Natural killer cell treated with Interleukin-12 subunit alpha and Interleukin-12 subunit beta and Interleukin-15 and Interleukin-18, amount 100 ng/mL, for 72 hours (primary cell): ENCODE results near the gene TTC39B. TPM values are rescaled to one million over a fixed set of nuclear protein-coding genes. Genes with fewer than 3 reads are reported as not detected.
"Not testable (repeated sequence)": the region's sequence is repeated elsewhere in the genome, so short reads cannot be mapped to it uniquely, and the experiment has no call there.

Experiments used
- ATAC-seq, 2 donors: fragments of 150-1000 bp; cut with Tn5 transposase in 1 of 2; sonication (Bioruptor Pico), chemical (Tn5 transposase) in 1 of 2; 2 replicates each; pipeline ENCODE4 v1.10.0; 2021
- DNase-seq: peaks from one replicate; pipeline ENCODE4 v3.0.0; 2022; ENCODE audit warnings: low spot score
- H3K27ac Mint-ChIP-seq, 2 donors: 1 replicate in 1 of 2; 2 replicates in 1 of 2; pipeline ENCODE4 v1.8.0; 2022; ENCODE audit warnings: mixed read lengths in 2 of 2, mild to moderate bottlenecking in 1 of 2, moderate library complexity in 1 of 2
- H3K27me3 Mint-ChIP-seq, 2 donors: 1 replicate in 1 of 2; 2 replicates in 1 of 2; pipeline ENCODE4 v1.8.0; 2022; ENCODE audit warnings: mixed read lengths in 2 of 2
- H3K36me3 Mint-ChIP-seq: one replicate; pipeline ENCODE4 v1.8.0; 2022; ENCODE audit warnings: mixed read lengths
- H3K4me1 Mint-ChIP-seq, 2 donors: 1 replicate in 1 of 2; 2 replicates in 1 of 2; pipeline ENCODE4 v1.8.0; 2022; ENCODE audit warnings: low read depth in 2 of 2, mixed read lengths in 2 of 2, mild to moderate bottlenecking in 1 of 2
- H3K4me3 Mint-ChIP-seq: one replicate; pipeline ENCODE4 v1.8.0; 2022; ENCODE audit warnings: mixed read lengths
- H3K9me3 Mint-ChIP-seq: 2 replicates; pipeline ENCODE4 v1.8.0; 2022; ENCODE audit warnings: mixed read lengths
- total RNA-seq, 2 donors: library from RNA; stranded (reverse); gene quantifications; one replicate each; pipeline ENCODE4 v1.2.3, GENCODE V29; 2022

TTC39B gene
- 10 to 100 TPM; 12.4 to 20.6 TPM for total RNA-seq

DNA sequence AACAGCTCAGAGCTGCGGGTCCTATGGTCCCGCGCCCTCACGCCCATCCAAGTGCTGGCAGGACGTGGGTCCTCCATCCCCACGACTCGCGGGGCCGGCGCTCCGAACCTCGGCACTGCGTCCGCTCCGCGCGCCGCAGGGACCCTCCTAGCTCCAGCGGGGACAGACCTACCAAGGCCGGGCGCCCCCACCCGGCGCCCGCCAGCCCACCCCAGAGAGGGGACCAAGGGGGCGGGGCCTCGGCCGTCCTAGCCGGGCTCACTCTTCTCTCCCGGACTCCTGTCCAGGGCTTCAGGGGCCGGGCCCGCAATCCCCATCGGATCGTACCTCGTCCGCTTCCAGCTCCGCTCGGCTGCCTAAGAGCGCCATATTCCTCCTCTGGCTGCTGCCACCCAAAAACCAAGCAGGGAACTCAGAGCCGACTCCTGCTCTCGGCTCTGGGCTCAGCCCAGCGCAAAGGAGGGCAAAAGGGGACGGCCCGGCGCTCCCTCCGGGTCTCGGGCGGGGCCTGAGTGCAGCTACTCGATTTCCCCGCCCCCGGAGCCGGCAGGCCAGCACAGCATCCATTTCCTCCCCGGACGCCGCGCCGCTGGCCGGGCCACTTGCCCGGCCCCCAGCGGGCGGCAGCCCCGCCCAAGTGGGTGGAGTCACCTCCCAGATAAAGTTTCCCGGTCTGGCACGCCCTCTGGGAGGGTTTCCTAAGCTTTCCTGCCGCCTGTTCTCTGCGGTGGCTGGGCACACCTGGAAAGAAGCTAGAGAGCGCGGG lies at the start of gene TTC39B:
Gene TTC39B, minus strand, starts transcription at position 460 of the 766 bp plus-strand sequence. Its CDS starts 91 bp downstream, at position 369.
- peak within 1 kb of the TSS; percentile 85 for H3K4me3 Mint-ChIP-seq
- H3K4me1 Mint-ChIP-seq: peaks cover 30 to 39% of the 10 kb centered on the region in 2 donors
- no peaks in the 10 kb centered on the region for H3K9me3 Mint-ChIP-seq
- H3K36me3 Mint-ChIP-seq: no peaks in the 10 kb centered on the region
- DNase-seq (peak; percentile 96), ATAC-seq (peak; percentile 98 to 99)
- peak within 1 kb of the TSS; percentile 68 to 82 for H3K27ac Mint-ChIP-seq
- no peaks in the 10 kb centered on the region for H3K27me3 Mint-ChIP-seq

GRCh38 chr9:15355669-15356068 lies 48.7 kb upstream of the TTC39B start:
- Mint-ChIP-seq H3K27ac (no peak overlapping the region), H3K4me1 (peaks cover 6 to 11% of the 10 kb centered on the region in 2 donors), H3K9me3 (no peaks in the 10 kb centered on the region), H3K36me3 (no peaks in the 10 kb centered on the region), H3K4me3 (no peak overlapping the region), H3K27me3 (peaks cover 0 to 2% of the 10 kb centered on the region in 2 donors)
- no peak for DNase-seq
- no peak for ATAC-seq

- no peak overlapping the region for H3K27ac Mint-ChIP-seq
- H3K36me3 Mint-ChIP-seq: no peaks in the 10 kb centered on the region
- no peak overlapping the region for H3K4me3 Mint-ChIP-seq
- peaks cover 6 to 14% of the 10 kb centered on the region in 2 donors for H3K4me1 Mint-ChIP-seq
- H3K27me3 Mint-ChIP-seq: peaks cover 0 to 2% of the 10 kb centered on the region in 2 donors
- DNase-seq: no peak
- no peak for ATAC-seq
- no peaks in the 10 kb centered on the region for H3K9me3 Mint-ChIP-seq
Observed at GRCh38 chr9:15354713-15355112, 47.7 kb upstream of the TTC39B start.

- DNase-seq: no peak
- Mint-ChIP-seq H3K9me3 (no peaks in the 10 kb centered on the region), H3K4me1 (peaks cover 6 to 15% of the 10 kb centered on the region in 2 donors), H3K27me3 (peaks cover 0 to 2% of the 10 kb centered on the region in 2 donors), H3K27ac (no peak overlapping the region), H3K36me3 (no peaks in the 10 kb centered on the region), H3K4me3 (no peak overlapping the region)
- ATAC-seq: no peak
Observed at GRCh38 chr9:15353892-15354291, 46.9 kb upstream of the TTC39B start.

GRCh38 chr9:15352306-15352705 lies 45.3 kb upstream of the TTC39B start:
- Mint-ChIP-seq H3K36me3 (no peaks in the 10 kb centered on the region), H3K27me3 (no peaks in the 10 kb centered on the region), H3K4me1 (peaks cover 6 to 15% of the 10 kb centered on the region in 2 donors), H3K4me3 (no peak overlapping the region), H3K9me3 (no peaks in the 10 kb centered on the region), H3K27ac (no peak overlapping the region)
- ATAC-seq (no peak), DNase-seq (no peak)

DNA sequence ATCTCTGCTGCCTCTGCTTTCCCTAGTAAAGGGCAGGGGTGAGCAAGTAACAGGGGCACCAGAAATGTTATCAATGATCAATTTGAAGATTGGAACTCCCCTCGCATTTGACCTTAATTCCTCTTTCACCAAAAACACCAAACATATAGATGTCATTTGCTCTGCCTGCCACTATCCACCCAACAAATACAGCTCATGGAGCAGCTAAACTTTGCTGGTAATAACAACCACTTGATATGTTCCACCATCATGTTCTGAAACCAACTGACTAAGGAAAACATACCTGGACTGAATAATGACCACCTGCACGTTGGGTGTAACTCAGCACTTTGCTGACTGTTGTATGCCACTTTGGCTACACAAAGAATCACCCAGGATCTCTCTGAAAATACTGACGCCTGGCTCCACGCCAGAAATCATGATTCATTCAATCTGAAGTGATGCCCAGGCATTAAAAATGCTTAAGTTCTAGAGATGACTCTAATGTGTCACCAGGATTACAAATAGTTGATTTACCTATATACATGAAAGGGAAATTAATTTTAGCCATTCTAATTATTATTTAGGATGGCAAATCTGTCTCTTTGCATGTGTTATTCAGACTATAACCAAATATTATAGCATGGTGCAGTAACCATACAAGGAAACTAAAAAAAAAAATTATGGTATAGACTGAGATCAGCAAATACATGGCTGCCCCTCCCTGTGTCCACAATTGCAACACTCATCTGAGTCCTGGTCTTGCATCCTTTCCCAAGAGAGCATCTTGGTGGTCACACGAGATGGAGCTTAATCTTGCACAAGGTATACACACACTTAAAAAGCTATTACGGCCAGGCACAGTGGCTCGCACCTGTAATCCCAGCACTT lies 43.1 kb upstream of the TTC39B start:
- no peaks in the 10 kb centered on the region for H3K9me3 Mint-ChIP-seq
- ATAC-seq: no peak
- DNase-seq: no peak
- no peaks in the 10 kb centered on the region for H3K36me3 Mint-ChIP-seq
- no peak overlapping the region for H3K4me3 Mint-ChIP-seq
- no peaks in the 10 kb centered on the region for H3K27me3 Mint-ChIP-seq
- H3K4me1 Mint-ChIP-seq: peaks cover 12 to 27% of the 10 kb centered on the region in 2 donors
- H3K27ac Mint-ChIP-seq: no peak overlapping the region

- Mint-ChIP-seq H3K27me3 (no peaks in the 10 kb centered on the region), H3K4me1 (peaks cover 17 to 29% of the 10 kb centered on the region in 2 donors), H3K36me3 (no peaks in the 10 kb centered on the region), H3K27ac (no peak overlapping the region), H3K4me3 (no peak overlapping the region), H3K9me3 (no peaks in the 10 kb centered on the region)
- no peak for ATAC-seq
- no peak for DNase-seq
Observed at GRCh38 chr9:15346837-15347236, 39.8 kb upstream of the TTC39B start.

DNA sequence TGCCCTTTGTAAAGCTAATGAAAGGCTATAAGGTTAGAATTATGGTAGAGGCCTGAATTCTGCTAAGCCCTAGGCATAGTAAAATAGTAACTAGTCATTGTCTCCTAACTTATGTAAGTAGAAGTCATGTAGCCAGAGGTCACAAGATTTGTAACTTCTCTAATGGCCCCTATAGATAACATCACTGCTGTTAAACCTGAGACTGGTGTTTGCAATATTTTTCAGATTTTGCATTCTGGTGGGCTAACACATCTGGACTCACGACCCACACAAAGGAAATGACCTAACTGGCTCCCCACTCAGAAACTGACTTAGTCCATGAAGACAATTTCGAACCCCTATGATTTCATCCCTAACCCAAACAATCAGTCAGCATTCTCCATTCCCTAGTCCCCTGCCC lies 37.2 kb upstream of the TTC39B start:
- no peak overlapping the region for H3K27ac Mint-ChIP-seq
- H3K36me3 Mint-ChIP-seq: no peaks in the 10 kb centered on the region
- H3K9me3 Mint-ChIP-seq: no peaks in the 10 kb centered on the region
- H3K4me1 Mint-ChIP-seq: peaks cover 10 to 19% of the 10 kb centered on the region in 2 donors
- no peaks in the 10 kb centered on the region for H3K27me3 Mint-ChIP-seq
- no peak overlapping the region for H3K4me3 Mint-ChIP-seq
- ATAC-seq: no peak
- no peak for DNase-seq

GRCh38 chr9:15333376-15333881 lies 26.4 kb upstream of the TTC39B start:
- no peak overlapping the region for H3K27ac Mint-ChIP-seq

DNA sequence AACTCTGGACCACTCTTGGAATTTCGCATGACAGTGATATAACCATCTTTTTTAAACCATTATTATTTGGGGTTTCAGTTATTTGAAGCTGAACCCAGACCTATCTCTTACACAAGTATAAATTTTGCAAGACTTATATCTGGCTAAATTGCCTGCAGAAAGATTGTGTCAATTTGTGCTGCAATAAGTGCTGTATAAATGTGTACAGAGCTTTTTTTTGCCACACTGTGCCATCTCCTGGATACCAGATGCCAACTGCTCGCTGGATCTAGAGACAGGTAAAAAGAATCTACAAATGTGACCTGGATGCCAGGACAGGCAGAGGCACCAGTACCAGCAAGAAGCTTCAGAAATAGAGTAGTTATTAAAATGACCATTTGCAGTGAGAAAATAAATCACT lies 25.9 kb upstream of the TTC39B start:
- H3K36me3 Mint-ChIP-seq: no peaks in the 10 kb centered on the region
- no peak overlapping the region for H3K4me3 Mint-ChIP-seq
- ATAC-seq (no peak), DNase-seq (no peak)
- peaks cover 2 to 13% of the 10 kb centered on the region in 2 donors for H3K27me3 Mint-ChIP-seq
- H3K27ac Mint-ChIP-seq: no peak overlapping the region
- H3K4me1 Mint-ChIP-seq: no peaks in the 10 kb centered on the region
- no peaks in the 10 kb centered on the region for H3K9me3 Mint-ChIP-seq

More at GRCh38 chr9:15333376-15333881, 26.4 kb upstream of the TTC39B start:
- H3K4me3 Mint-ChIP-seq: no peak overlapping the region
- H3K9me3 Mint-ChIP-seq: no peaks in the 10 kb centered on the region
- ATAC-seq: no peak
- DNase-seq: no peak
- H3K4me1 Mint-ChIP-seq: no peaks in the 10 kb centered on the region
- H3K36me3 Mint-ChIP-seq: no peaks in the 10 kb centered on the region
- peaks cover 2 to 13% of the 10 kb centered on the region in 2 donors for H3K27me3 Mint-ChIP-seq

- DNase-seq: no peak
- Mint-ChIP-seq H3K27me3 (peaks cover 2 to 10% of the 10 kb centered on the region in 2 donors), H3K36me3 (peaks cover 4% of the 10 kb centered on the region), H3K9me3 (no peaks in the 10 kb centered on the region), H3K4me1 (no peaks in the 10 kb centered on the region), H3K4me3 (no peak overlapping the region), H3K27ac (no peak overlapping the region)
- no peak for ATAC-seq
Observed at GRCh38 chr9:15329539-15330109, 22.6 kb upstream of the TTC39B start.

DNA sequence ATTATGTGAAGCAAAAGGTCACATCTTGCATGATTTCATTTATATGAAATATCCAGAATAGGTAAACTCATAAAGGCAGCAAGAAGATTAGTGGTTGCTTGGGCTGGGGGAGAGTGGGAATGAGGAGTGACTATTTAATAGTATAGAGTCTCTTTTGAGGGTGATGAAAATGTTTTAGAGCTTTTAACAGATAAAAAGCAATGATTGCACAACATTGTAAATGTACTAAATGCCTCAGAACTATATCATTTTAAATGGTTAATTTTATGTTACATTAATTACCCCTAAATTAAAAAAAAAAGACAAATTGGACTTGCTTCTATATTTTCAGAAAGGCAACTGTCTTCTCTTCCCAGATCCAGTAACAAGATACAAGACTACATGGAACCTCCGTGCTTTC lies 21.9 kb upstream of the TTC39B start:
- Mint-ChIP-seq H3K27me3 (peaks cover 2 to 6% of the 10 kb centered on the region in 2 donors), H3K4me3 (no peak overlapping the region), H3K36me3 (peaks cover 9% of the 10 kb centered on the region), H3K9me3 (no peaks in the 10 kb centered on the region), H3K27ac (no peak overlapping the region), H3K4me1 (no peaks in the 10 kb centered on the region)
- ATAC-seq: no peak
- no peak for DNase-seq

DNA sequence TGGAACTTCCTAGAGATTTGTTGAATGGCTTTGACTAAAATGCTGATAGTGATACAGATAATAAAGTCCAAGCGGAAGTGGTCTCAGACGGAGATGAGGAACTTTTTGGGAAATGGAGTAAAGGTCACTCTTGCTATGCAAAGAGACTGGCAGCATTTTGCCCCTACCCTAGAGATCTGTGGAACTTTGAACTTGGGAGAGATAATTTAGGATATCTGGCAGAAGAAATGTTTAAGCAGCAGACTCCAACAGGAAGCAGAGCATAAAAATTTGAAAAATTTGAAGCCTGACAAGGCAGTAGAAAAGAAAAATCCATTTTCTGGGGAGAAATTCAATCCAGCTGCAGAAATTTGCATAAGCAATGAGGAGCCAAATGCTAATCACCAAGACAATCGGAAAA lies 15.7 kb upstream of the TTC39B start:
- ATAC-seq, H3K9me3 Mint-ChIP-seq, H3K27ac Mint-ChIP-seq, H3K4me3 Mint-ChIP-seq, H3K4me1 Mint-ChIP-seq, H3K36me3 Mint-ChIP-seq, H3K27me3 Mint-ChIP-seq, DNase-seq: not testable (repeated sequence)
